ENCODE measurements around the gene DRAXIN. TPM values are rescaled to one million over a fixed set of nuclear protein-coding genes. Genes with fewer than 3 reads are reported as not detected.

Gene DRAXIN
- total RNA-seq, 1 donor = not detected

GRCh38 chr1:11753555-11754208, 62.2 kb downstream of the DRAXIN start:
- H3K4me3 ChIP-seq (ENCODE audit: low read depth, low read length) = no peak overlapping the region
- TF ChIP-seq, protein P1, sequence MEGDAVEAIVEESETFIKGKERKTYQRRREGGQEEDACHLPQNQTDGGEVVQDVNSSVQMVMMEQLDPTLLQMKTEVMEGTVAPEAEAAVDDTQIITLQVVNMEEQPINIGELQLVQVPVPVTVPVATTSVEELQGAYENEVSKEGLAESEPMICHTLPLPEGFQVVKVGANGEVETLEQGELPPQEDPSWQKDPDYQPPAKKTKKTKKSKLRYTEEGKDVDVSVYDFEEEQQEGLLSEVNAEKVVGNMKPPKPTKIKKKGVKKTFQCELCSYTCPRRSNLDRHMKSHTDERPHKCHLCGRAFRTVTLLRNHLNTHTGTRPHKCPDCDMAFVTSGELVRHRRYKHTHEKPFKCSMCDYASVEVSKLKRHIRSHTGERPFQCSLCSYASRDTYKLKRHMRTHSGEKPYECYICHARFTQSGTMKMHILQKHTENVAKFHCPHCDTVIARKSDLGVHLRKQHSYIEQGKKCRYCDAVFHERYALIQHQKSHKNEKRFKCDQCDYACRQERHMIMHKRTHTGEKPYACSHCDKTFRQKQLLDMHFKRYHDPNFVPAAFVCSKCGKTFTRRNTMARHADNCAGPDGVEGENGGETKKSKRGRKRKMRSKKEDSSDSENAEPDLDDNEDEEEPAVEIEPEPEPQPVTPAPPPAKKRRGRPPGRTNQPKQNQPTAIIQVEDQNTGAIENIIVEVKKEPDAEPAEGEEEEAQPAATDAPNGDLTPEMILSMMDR (IDR thresholded peaks at IDR 0.05; ENCODE audit: insufficient read depth, low read depth, low read length) = no peak
- peak; percentile 25 for DNase-seq (ENCODE audit: low read depth)

GRCh38 chr1:11757047-11757446, 65.5 kb downstream of the DRAXIN start:
- H3K4me3 ChIP-seq (ENCODE audit: low read depth, low read length) = no peak overlapping the region
- TF ChIP-seq, protein P1 (IDR thresholded peaks at IDR 0.05; ENCODE audit: insufficient read depth, low read depth, low read length) = no peak
- DNase-seq (ENCODE audit: low read depth) = no peak

- DNase-seq (ENCODE audit: low read depth) = no peak
- no peak overlapping the region for H3K4me3 ChIP-seq (ENCODE audit: low read depth, low read length)
- TF ChIP-seq, protein P1 (IDR thresholded peaks at IDR 0.05; ENCODE audit: insufficient read depth, low read depth, low read length) = no peak
Measured at GRCh38 chr1:11759791-11760190, 68.3 kb downstream of the DRAXIN start.

DNA sequence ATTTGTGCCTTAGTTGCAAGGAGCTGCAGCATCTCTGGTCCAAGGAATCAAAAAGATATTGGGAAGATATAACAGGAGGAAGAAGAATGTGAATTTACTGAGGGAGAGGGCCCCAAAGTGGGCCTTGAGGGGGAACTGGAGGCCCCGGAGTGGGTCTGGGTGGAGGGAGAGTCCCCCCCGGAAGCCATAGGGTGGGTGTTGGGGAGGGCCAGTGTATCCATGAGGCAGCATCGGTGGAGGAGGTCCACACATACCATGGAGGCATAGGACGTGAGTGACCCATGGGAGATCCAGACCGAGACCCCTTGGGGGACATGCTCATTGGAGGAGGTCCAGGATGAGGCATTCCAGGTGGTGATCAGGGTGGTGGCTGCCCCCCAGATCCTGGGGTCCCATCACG, 69.8 kb downstream of the DRAXIN start:
- H3K4me3 ChIP-seq (ENCODE audit: low read depth, low read length) = no peak overlapping the region
- DNase-seq (ENCODE audit: low read depth) = no peak
- TF ChIP-seq, protein P1 (IDR thresholded peaks at IDR 0.05; ENCODE audit: insufficient read depth, low read depth, low read length) = no peak

- TF ChIP-seq, protein P1 (IDR thresholded peaks at IDR 0.05; ENCODE audit: insufficient read depth, low read depth, low read length) = no peak
- no peak within 1 kb of the TSS for H3K4me3 ChIP-seq (ENCODE audit: low read depth, low read length)
- DNase-seq (ENCODE audit: low read depth) = no peak
Measured at GRCh38 chr1:11761988-11762406, 70.5 kb downstream of the DRAXIN start, which contains the start of gene C1orf167. TSS of gene C1orf167 (plus strand) at chr1:11762193. CDS start at chr1:11764401, 2,208 bp downstream.

DNA sequence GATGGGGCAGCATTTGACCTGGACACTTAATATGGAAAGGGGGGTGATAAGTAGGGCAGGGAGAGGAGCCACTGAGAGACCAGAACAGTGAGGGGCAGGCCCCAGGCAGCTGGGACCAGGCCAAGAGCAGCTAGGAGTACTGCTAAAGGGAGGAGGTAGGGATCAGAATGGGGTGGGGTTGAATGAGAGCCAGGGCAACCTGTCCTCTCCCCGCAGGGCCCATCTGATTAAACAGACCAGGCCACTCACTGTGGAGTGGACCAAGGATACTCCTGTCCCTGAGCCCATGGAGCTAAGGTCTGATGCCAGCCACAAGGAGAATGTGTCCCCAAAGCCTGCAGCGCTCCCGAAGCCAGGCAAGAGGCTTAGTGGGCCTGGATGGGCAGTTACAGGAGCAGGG, 72.6 kb downstream of the DRAXIN start:
- no peak overlapping the region for H3K4me3 ChIP-seq (ENCODE audit: low read depth, low read length)
- DNase-seq (ENCODE audit: low read depth) = no peak
- TF ChIP-seq, protein P1 (IDR thresholded peaks at IDR 0.05; ENCODE audit: insufficient read depth, low read depth, low read length) = no peak

DNA sequence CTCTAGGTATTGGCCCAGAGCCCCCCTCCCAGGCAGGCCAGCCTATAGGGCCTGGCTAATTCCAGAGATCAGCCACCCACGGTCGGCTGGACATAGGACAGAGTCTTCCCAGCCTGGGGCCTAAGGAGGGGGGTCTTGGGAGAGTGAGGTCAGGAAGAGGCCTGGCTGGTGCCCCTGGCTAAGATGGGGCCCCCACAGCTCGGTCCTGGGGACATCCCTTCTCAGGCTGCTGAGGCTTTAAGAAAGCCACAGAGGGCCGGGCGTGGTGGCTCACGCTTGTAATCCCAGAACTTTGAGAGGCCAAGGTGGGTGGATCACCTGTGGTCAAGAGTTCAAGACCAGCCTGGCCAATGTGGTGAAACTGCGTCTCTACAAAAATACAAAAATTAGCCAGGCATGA, 73.0 kb downstream of the DRAXIN start:
- DNase-seq (ENCODE audit: low read depth) = no peak
- TF ChIP-seq, protein P1 (IDR thresholded peaks at IDR 0.05; ENCODE audit: insufficient read depth, low read depth, low read length) = no peak
- no peak overlapping the region for H3K4me3 ChIP-seq (ENCODE audit: low read depth, low read length)
